ENCODE data around the gene IPO13.

DNA sequence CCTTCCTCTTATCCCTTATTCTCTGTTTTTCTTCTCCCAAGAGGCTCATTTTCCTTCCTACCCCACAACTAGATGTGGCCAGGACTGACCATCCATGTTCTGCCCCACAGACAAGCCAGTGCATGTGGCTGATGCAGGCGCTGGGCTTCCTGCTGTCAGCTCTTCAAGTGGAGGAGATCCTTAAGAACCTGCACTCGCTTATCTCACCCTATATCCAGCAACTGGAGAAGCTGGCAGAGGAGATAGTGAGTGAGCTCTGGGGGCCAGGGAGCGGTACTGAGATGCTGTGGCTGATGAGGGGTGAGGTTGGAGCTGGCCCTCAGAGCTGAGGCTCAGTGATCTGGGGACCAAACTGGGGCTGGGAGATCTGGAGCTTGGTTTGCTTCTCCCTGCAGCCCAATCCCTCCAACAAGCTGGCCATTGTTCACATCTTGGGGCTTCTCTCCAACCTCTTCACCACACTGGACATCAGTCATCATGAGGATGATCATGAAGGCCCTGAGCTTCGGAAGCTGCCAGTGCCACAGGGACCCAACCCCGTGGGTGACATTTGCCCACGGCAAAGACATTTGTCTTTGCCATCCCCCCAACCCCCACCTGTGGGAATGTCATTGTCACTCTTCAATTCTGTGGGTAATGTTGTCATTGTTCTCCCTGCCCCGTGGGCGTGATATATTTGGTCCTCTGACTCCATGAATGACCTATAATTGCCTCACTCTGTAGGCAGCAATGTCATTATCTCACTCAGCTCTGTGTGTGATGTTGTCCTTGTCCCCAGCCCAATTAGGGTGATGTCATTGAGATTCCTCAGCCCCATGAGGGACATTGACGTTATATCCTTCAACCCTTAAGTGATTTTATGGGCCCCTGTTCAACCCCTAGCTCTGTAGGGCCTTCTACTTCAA lies 11.9 kb downstream of the IPO13 start:
- TF ChIP-seq, protein P1, sequence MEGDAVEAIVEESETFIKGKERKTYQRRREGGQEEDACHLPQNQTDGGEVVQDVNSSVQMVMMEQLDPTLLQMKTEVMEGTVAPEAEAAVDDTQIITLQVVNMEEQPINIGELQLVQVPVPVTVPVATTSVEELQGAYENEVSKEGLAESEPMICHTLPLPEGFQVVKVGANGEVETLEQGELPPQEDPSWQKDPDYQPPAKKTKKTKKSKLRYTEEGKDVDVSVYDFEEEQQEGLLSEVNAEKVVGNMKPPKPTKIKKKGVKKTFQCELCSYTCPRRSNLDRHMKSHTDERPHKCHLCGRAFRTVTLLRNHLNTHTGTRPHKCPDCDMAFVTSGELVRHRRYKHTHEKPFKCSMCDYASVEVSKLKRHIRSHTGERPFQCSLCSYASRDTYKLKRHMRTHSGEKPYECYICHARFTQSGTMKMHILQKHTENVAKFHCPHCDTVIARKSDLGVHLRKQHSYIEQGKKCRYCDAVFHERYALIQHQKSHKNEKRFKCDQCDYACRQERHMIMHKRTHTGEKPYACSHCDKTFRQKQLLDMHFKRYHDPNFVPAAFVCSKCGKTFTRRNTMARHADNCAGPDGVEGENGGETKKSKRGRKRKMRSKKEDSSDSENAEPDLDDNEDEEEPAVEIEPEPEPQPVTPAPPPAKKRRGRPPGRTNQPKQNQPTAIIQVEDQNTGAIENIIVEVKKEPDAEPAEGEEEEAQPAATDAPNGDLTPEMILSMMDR (IDR thresholded peaks at IDR 0.05; ENCODE audit: insufficient read depth, low read length, poor library complexity, severe bottlenecking): no peak
- no peak for TF ChIP-seq EZH2phosphoT487 (conservative IDR thresholded peaks at IDR 0.05; ENCODE audit: low read length)

Measured in SU-DHL-6 (cell line).